Progenitor cell of endocrine pancreas (in vitro differentiated cells): Measurements from ENCODE around the gene BRD3OS. TPM values are rescaled to one million over a fixed set of nuclear protein-coding genes. Genes with fewer than 3 reads are reported as not detected.

Experiments
- DNase-seq: peaks from one replicate; pipeline ENCODE4 v3.0.0; 2021; ENCODE audit warnings: low spot score; ENCODE audit not compliant: unreplicated experiment
- H3K27ac Mint-ChIP-seq: 2 replicates; pipeline ENCODE4 v1.8.0; 2021; ENCODE audit warnings: mild to moderate bottlenecking, moderate library complexity, mixed read lengths
- H3K27me3 Mint-ChIP-seq: 2 replicates; pipeline ENCODE4 v1.8.0; 2021; ENCODE audit warnings: mixed read lengths
- H3K36me3 Mint-ChIP-seq: 2 replicates; pipeline ENCODE4 v1.8.0; 2022; ENCODE audit warnings: mixed read lengths; ENCODE audit not compliant: insufficient read depth
- H3K4me1 Mint-ChIP-seq: 2 replicates; pipeline ENCODE4 v1.8.0; 2021; ENCODE audit warnings: low read depth, mixed read lengths
- H3K4me3 Mint-ChIP-seq: 2 replicates; pipeline ENCODE4 v1.8.0; 2021; ENCODE audit warnings: low read depth, mild to moderate bottlenecking, moderate library complexity, mixed read lengths
- H3K9me3 Mint-ChIP-seq: 2 replicates; pipeline ENCODE4 v1.8.0; 2021; ENCODE audit warnings: low read depth, mixed read lengths
- CTCF ChIP-seq: fragments of 200-600 bp; sonication (generic); IDR thresholded peaks from one replicate; pipeline ENCODE4 v1.5.0; 2021; ENCODE audit warnings: antibody characterized with exemption, mild to moderate bottlenecking; ENCODE audit not compliant: unreplicated experiment
- total RNA-seq: library from RNA; stranded (reverse); gene quantifications from 2 replicates; pipeline ENCODE4 v1.2.1, GENCODE V29; 2021

Gene BRD3OS
- total RNA-seq, 1 donor from 2014 or later: 28.0 TPM

GRCh38 chr9:134043531-134043988, 18.3 kb downstream of the BRD3OS start:
- no peaks in the 10 kb centered on the region for H3K27me3 Mint-ChIP-seq
- no peak overlapping the region for H3K4me3 Mint-ChIP-seq
- no peak for TF ChIP-seq CTCF
- peaks cover 23% of the 10 kb centered on the region for H3K36me3 Mint-ChIP-seq
- H3K27ac Mint-ChIP-seq: peak overlapping the region; percentile 13
- no peaks in the 10 kb centered on the region for H3K4me1 Mint-ChIP-seq
- DNase-seq: no peak
- H3K9me3 Mint-ChIP-seq: peaks cover 4% of the 10 kb centered on the region

GRCh38 chr9:134044944-134045343, 19.7 kb downstream of the BRD3OS start:
- Mint-ChIP-seq H3K27me3 (no peaks in the 10 kb centered on the region), H3K36me3 (peaks cover 11% of the 10 kb centered on the region), H3K4me1 (no peaks in the 10 kb centered on the region), H3K4me3 (no peak overlapping the region), H3K9me3 (no peaks in the 10 kb centered on the region), H3K27ac (no peak overlapping the region)
- no peak for DNase-seq
- no peak for TF ChIP-seq CTCF

GRCh38 chr9:134045841-134046544, 20.7 kb downstream of the BRD3OS start:
- Mint-ChIP-seq H3K27me3 (no peaks in the 10 kb centered on the region), H3K4me3 (no peak overlapping the region), H3K9me3 (no peaks in the 10 kb centered on the region), H3K27ac (no peak overlapping the region), H3K4me1 (no peaks in the 10 kb centered on the region), H3K36me3 (peaks cover 4% of the 10 kb centered on the region)
- no peak for DNase-seq
- TF ChIP-seq CTCF: no peak

- H3K4me1 Mint-ChIP-seq: no peaks in the 10 kb centered on the region
- peaks cover 10% of the 10 kb centered on the region for H3K36me3 Mint-ChIP-seq
- H3K27ac Mint-ChIP-seq: no peak overlapping the region
- no peak overlapping the region for H3K4me3 Mint-ChIP-seq
- no peaks in the 10 kb centered on the region for H3K27me3 Mint-ChIP-seq
- no peaks in the 10 kb centered on the region for H3K9me3 Mint-ChIP-seq
- DNase-seq: no peak
- no peak for TF ChIP-seq CTCF
These were observed 21.8 kb downstream of the BRD3OS start for GRCh38 chr9:134046894-134047681.

GRCh38 chr9:134047868-134048581, 22.7 kb downstream of the BRD3OS start:
- H3K36me3 Mint-ChIP-seq: peaks cover 10% of the 10 kb centered on the region

More at GRCh38 chr9:134047868-134048581, 22.7 kb downstream of the BRD3OS start:
- Mint-ChIP-seq H3K27ac (no peak overlapping the region), H3K4me3 (no peak overlapping the region), H3K4me1 (no peaks in the 10 kb centered on the region), H3K9me3 (no peaks in the 10 kb centered on the region), H3K27me3 (no peaks in the 10 kb centered on the region)
- no peak for TF ChIP-seq CTCF
- DNase-seq: no peak
